Muscle of leg (tissue), 16 donors: ENCODE results near the gene ZNF225. TPM values are rescaled to one million over a fixed set of nuclear protein-coding genes. Genes with fewer than 3 reads are reported as not detected.
A peak's percentile ranks its signal among the peaks of the same experiment; 100 is the strongest.

Source experiments
- DNase-seq: peaks from one replicate; pipeline ENCODE4 v3.0.0; 2013
- H3K27ac ChIP-seq: one replicate; pipeline ENCODE4 v1.5.1; 2013; ENCODE audit warnings: mild to moderate bottlenecking, low read length, control low read depth
- H3K27me3 ChIP-seq: one replicate; pipeline ENCODE4 v1.6.1; 2013; ENCODE audit warnings: low read length; ENCODE audit not compliant: control insufficient read depth, insufficient read depth
- H3K36me3 ChIP-seq: one replicate; pipeline ENCODE4 v1.6.1; 2013; ENCODE audit warnings: low read length; ENCODE audit not compliant: control insufficient read depth, insufficient read depth
- H3K4me1 ChIP-seq: one replicate; pipeline ENCODE4 v1.6.1; 2013; ENCODE audit warnings: low read length; ENCODE audit not compliant: control insufficient read depth, insufficient read depth
- H3K4me3 ChIP-seq: one replicate; pipeline ENCODE4 v1.5.1; 2013; ENCODE audit warnings: low read length, control low read depth
- H3K9me3 ChIP-seq: replicated peaks from 2 replicates; pipeline ENCODE4 v1.6.1; 2013; ENCODE audit warnings: low read depth, low read length; ENCODE audit not compliant: control insufficient read depth
- WGBS: methylation state at CpG from one replicate; pipeline ENCODE4 v1.1.5; 2013; ENCODE audit warnings: missing lambda C conversion rate; ENCODE audit not compliant: insufficient coverage; 5-methylcytosine and 5-hydroxymethylcytosine counted together
- long read RNA-seq, 11 donors: transcript quantifications; one replicate each; lab custom pipeline, GENCODE V29; 2026
- polyA plus RNA-seq, 8 donors: library from polyadenylated mRNA; unstranded; fragments of 120-200 nt; gene quantifications; one replicate each; pipeline versions ENCODE4 v1.2.1 to v1.2.3, GENCODE V29; 2013; ENCODE audit warnings: inconsistent platforms in 1 of 8, low replicate concordance in 1 of 8; ENCODE audit not compliant: insufficient read length in 8 of 8, insufficient read depth in 1 of 8
- total RNA-seq: library from RNA; stranded (reverse); fragments of 120-200 nt; gene quantifications from one replicate; pipeline ENCODE4 v1.2.4, GENCODE V29; 2013

Gene ZNF225
- 6.6 TPM for total RNA-seq
- polyA plus RNA-seq, result 1 to 10 TPM; 3.7 to 5.7 (median 4.8) TPM
- long read RNA-seq, donor 1, partial matches to known transcripts, result 0 of 1 reads
- long read RNA-seq, donor 1, other reads (novel, unspliced or antisense), result 0 of 1 reads
- long read RNA-seq, donor 2, result 0 reads
- long read RNA-seq, donor 3, full-length matches to known transcripts, result 1 of 1 reads
- long read RNA-seq, donor 3, partial matches to known transcripts, result 0 of 1 reads
- long read RNA-seq, donor 3, other reads (novel, unspliced or antisense), result 0 of 1 reads
- long read RNA-seq, donor 4, result 0 reads
- long read RNA-seq, donor 5, full-length matches to known transcripts, result 3 of 3 reads
- long read RNA-seq, donor 5, partial matches to known transcripts, result 0 of 3 reads
- long read RNA-seq, donor 5, other reads (novel, unspliced or antisense), result 0 of 3 reads
- long read RNA-seq, donor 6, full-length matches to known transcripts, result 1 of 1 reads
- long read RNA-seq, donor 6, partial matches to known transcripts, result 0 of 1 reads
- long read RNA-seq, donor 6, other reads (novel, unspliced or antisense), result 0 of 1 reads
- long read RNA-seq, donor 7, full-length matches to known transcripts, result 2 of 2 reads
- long read RNA-seq, donor 7, partial matches to known transcripts, result 0 of 2 reads
- long read RNA-seq, donor 7, other reads (novel, unspliced or antisense), result 0 of 2 reads
- long read RNA-seq, donor 8, partial matches to known transcripts, result 0 of 1 reads
- long read RNA-seq, donor 8, other reads (novel, unspliced or antisense), result 0 of 1 reads
- long read RNA-seq, donor 9, result 0 reads
- long read RNA-seq, donor 10, full-length matches to known transcripts, result 3 of 3 reads
- long read RNA-seq, donor 10, partial matches to known transcripts, result 0 of 3 reads
- long read RNA-seq, donor 10, other reads (novel, unspliced or antisense), result 0 of 3 reads
- long read RNA-seq, donor 11, partial matches to known transcripts, result 0 of 1 reads
- long read RNA-seq, donor 11, other reads (novel, unspliced or antisense), result 0 of 1 reads

DNA sequence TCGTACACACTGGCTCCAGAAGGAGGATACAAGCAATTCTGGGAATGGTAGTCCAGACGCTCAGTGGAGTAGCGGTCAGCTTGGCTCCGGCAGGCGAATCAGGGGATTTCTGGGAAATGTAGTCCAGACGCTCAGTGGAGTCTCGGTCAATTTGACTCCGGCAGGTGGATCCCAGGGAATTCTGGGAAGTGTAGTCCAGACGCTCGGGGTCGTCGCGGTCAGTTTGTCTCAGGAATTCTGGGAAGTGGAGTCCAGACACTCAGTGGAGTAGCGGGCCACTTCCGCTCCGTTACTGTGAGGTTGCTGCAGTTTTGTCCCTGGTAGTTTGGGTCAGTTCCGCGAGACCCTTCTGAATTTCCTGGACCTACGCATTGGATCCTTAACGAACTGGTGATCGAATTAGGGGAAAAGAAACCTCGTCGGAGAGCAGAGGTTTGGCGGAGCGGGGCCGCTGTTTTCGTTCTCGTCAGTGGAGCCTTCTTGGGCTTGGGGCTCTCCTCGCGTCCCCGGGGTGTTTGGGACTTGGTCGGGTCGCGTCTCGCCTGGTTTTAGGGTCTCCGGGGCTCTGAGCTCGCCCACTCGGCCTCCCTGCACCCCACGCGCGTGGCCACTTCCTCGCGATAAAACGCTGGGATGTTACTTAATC is at the start of gene ZNF225:
Gene ZNF225 (plus strand): TSS at position 262 of the 646 bp plus-strand sequence. CDS start 2,429 bp downstream, outside the sequence.
- peak; percentile 100 for DNase-seq
- H3K27ac ChIP-seq, result peak within 1 kb of the TSS; percentile 92
- peak within 1 kb of the TSS; percentile 76 for H3K4me3 ChIP-seq
- no peaks in the 10 kb centered on the region for H3K27me3 ChIP-seq
- H3K36me3 ChIP-seq, result peaks cover 14% of the 10 kb centered on the region
- WGBS, result 0% methylated on average over 38 of the region's 44 CpGs
- H3K4me1 ChIP-seq, result peaks cover 5% of the 10 kb centered on the region
- peaks cover 19% of the 10 kb centered on the region for H3K9me3 ChIP-seq

DNA sequence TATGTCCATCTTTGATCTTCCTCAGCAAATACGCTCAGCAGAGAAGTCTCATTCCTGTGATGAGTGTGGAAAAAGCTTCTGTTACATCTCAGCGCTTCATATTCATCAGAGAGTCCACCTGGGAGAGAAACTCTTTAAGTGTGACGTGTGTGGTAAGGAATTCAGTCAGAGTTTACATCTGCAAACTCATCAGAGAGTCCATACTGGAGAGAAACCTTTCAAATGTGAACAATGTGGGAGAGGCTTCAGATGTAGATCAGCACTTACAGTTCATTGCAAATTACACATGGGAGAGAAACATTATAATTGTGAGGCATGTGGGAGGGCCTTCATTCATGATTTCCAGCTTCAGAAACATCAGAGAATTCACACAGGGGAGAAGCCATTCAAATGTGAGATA is 46.9 kb upstream of the ZNF225 start:
- H3K4me3 ChIP-seq, result no peak overlapping the region
- H3K27ac ChIP-seq, result no peak overlapping the region
- no peak for DNase-seq
- H3K27me3 ChIP-seq, result no peaks in the 10 kb centered on the region
- WGBS, result no CpG with 5 or more reads among the region's 3 CpGs
- H3K9me3 ChIP-seq, result peaks cover 24% of the 10 kb centered on the region
- H3K4me1 ChIP-seq, result no peaks in the 10 kb centered on the region
- H3K36me3 ChIP-seq, result peaks cover 38% of the 10 kb centered on the region

DNA sequence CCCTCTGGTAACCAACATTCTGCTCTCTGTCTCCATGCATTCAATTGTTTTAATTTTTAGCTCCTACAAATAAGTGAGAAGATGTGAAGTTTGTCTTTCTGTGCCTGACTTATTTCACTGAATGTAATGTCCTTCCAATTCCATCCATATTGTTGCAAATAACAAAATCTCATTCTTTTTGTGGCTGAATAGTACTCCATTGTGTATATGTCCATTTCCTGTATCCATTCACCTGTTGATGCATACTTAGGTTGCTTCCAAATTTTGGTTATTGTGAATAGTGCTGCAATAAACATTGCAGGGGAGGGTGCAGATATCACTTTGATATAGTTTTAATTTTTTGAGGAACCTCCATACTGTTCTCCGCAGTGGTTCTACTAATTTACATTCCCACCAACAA is 43.8 kb upstream of the ZNF225 start:
- peaks cover 21% of the 10 kb centered on the region for H3K9me3 ChIP-seq
- H3K4me3 ChIP-seq, result no peak overlapping the region
- no peaks in the 10 kb centered on the region for H3K27me3 ChIP-seq
- peaks cover 8% of the 10 kb centered on the region for H3K4me1 ChIP-seq
- no peak overlapping the region for H3K27ac ChIP-seq
- no peak for DNase-seq
- WGBS, result no CpG with 5 or more reads among the region's 1 CpG
- peaks cover 19% of the 10 kb centered on the region for H3K36me3 ChIP-seq

DNA sequence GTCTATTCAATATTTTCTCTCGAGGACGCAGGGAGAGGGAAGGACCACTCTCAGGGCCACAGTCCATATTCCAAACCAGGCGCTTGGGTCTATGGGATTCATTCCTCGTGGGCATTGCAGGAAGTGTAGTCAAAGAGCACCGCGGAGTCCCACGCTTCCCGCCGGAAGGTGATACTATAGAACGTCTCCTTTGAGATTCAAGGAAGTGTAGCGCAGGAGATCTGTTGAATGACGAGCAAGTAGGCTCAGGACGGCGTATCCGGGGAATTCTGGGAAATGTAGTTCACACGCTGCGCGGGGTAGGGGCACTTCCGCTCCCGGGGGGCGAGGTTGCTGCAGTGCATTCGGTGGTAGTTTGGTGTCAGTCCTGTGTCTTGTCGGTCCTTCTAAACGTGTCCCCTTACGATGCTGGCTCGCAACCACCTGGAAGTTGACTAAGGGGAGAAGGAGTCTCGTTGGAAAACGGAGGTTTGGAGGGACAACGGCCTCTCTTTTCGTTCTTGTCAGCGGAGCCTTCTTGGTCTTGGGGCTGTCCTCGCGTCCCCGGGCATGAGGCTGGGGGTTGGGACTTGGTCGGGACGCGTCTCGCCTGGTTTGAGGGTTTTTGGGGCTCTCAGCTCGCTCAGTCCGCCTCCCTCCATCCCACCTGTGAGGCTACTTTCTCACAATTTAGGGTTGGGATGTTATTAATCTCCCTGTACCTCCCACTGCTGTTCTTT is 41.2 kb upstream of the ZNF225 start, which contains the start of gene ZNF284:
Gene ZNF284 (plus strand): TSS at position 336 of the 719 bp plus-strand sequence. CDS start 4,231 bp downstream, outside the sequence.
- H3K27ac ChIP-seq, result peak within 1 kb of the TSS; percentile 42
- H3K4me1 ChIP-seq, result peaks cover 8% of the 10 kb centered on the region

DNA sequence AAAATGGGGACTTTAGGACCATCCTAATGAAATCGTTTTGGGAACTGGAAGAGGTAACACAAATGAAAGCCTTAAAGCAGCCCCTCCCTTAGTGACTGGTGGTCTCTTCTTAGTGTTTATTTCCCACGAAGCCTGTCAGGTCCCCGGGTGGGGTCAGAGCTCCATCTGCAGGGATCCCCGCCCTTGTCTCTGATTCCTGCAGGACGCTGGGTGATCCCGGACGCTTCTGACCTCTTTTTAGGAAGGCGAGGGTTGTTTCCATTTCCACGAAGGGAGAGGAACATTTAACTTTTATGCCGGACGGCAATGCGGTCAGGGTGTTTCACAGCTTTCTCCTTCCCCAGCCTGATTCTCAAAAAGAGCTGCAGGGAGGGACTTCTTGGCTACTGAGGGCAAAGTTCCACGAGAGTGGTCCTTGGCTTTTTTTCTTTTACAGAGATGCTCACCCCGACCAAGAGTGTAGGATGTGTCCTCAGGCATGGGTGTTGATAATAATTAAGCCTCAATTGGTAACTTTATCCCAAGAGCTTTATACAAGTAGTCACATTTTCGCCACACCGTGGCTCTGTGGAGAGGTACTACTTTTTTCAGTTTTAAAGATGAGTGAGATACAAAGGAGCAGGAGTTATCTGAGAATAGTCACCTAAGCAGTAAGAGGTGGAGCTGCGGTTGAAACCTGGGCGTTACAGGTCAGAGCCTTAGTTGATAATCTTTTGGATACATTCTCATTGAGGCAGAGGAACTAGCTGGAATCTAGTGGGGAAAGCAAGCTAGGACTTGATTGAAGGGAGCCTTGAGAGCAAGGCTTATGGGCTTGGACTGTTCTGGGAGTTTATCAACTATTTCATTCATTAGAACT is 40.4 kb upstream of the ZNF225 start:
- DNase-seq, result peak; percentile 10
- 21% methylated on average over 13 of the region's 18 CpGs for WGBS
- Histone ChIP-seq H3K4me1 (peaks cover 8% of the 10 kb centered on the region), H3K27me3 (no peaks in the 10 kb centered on the region), H3K4me3 (peak overlapping the region; percentile 73), H3K27ac (peak overlapping the region; percentile 42), H3K36me3 (peaks cover 10% of the 10 kb centered on the region), H3K9me3 (peaks cover 2% of the 10 kb centered on the region)

More for the DNA sequence above, 41.2 kb upstream of the ZNF225 start, which contains the start of gene ZNF284:
- WGBS, result 0% methylated on average over 25 of the region's 40 CpGs
- Histone ChIP-seq H3K9me3 (peaks cover 7% of the 10 kb centered on the region), H3K4me3 (peak within 1 kb of the TSS; percentile 73), H3K27me3 (no peaks in the 10 kb centered on the region), H3K36me3 (peaks cover 8% of the 10 kb centered on the region)
- DNase-seq, result peak; percentile 97

DNA sequence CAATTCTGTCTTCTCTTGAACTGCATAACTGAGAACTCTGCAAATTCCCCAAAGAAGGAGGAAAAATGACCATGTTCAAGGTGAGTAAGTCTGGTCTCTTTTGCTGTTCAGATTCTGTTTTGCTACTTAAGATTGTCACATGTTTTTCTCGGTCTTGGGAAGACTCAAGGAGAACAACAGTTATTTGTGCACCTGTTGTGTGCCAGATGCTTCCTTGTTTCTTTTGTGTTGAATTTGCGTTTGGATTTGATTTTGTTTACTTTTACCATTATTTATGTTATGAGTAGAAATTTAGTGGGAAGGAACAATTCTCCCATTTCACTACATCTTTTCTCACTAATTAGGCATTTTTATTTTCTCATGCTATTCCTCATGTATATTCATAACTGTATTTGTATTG is 36.9 kb upstream of the ZNF225 start:
- H3K36me3 ChIP-seq, result peaks cover 13% of the 10 kb centered on the region
- no peaks in the 10 kb centered on the region for H3K9me3 ChIP-seq
- WGBS, result no CpG with 5 or more reads among the region's 2 CpGs
- no peak overlapping the region for H3K4me3 ChIP-seq
- no peak for DNase-seq
- H3K27ac ChIP-seq, result no peak overlapping the region
- H3K27me3 ChIP-seq, result no peaks in the 10 kb centered on the region
- peaks cover 8% of the 10 kb centered on the region for H3K4me1 ChIP-seq

DNA sequence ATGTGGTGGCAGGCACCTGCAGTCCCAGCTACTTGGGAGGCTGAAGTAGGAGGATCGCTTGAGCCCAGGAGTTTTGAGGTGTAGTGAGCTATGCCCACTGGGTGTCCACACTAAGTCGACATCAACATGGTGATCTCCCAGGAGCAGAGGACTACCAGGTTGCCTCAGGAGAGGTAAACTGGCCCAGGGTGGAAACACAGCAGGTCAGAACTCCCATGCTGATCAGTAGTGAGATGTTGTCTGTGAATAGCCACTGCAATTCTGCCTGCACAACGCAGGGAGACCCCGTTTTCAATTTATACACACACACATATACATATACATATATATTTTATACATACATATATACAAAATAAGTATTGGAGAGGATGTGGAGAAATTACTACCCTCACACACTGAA is 21.1 kb upstream of the ZNF225 start:
- no peak overlapping the region for H3K4me3 ChIP-seq
- 67% methylated on average over 2 of the region's 4 CpGs for WGBS
- no peak for DNase-seq

DNA sequence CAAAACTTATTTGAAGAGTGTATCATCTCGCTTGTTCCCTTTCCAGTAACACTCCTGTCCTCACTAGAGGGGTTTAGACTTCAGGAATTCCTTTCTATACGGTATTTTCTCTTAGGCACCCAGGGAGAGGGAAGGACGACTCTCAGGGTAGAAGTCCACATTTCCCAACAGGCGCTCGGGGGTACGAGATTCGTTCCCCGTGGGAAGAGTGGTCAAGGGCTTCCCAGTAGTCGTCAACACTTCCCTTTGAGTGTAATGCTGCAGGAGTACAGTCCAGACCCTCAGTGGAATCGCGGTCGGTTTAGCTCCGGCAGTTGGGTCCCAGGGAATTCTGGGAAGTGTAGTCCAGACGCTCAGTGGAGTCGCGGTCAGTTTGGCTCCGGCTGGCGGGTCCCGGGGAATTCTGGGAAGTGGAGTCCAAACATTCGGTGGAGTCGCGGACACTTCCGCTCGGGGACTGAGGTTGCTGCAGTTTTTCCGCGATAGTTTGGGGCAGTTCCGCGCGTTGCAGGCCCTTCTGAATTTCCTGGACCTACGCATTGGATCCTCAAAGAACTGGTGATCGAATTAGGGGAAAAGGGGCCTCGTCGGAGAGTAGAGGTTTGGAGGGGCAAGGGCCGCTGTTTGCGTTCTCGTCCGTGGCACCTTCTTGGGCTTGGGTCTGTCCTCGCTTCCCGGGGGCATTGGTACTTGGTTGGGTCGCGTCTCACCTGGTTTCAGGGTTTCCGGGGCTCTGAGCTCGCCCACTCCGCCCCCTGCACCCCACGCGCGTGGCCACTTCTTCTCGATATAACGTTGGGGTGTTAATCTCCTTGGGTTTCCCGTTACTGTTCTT is 19.1 kb upstream of the ZNF225 start, which contains the start of gene ZNF224:
Gene ZNF224 (plus strand): TSS at position 431 of the 835 bp plus-strand sequence. CDS start 3,513 bp downstream, outside the sequence.
- Histone ChIP-seq H3K27ac (peak within 1 kb of the TSS; percentile 90), H3K36me3 (peaks cover 8% of the 10 kb centered on the region), H3K27me3 (no peaks in the 10 kb centered on the region), H3K4me1 (no peaks in the 10 kb centered on the region), H3K9me3 (no peaks in the 10 kb centered on the region), H3K4me3 (peak within 1 kb of the TSS; percentile 93)
- DNase-seq, result peak; percentile 99
- WGBS, result 0% methylated on average over 32 of the region's 50 CpGs

More for the DNA sequence above, 21.1 kb upstream of the ZNF225 start:
- Histone ChIP-seq H3K4me1 (no peaks in the 10 kb centered on the region), H3K36me3 (no peaks in the 10 kb centered on the region), H3K27ac (no peak overlapping the region), H3K9me3 (no peaks in the 10 kb centered on the region), H3K27me3 (no peaks in the 10 kb centered on the region)
